Measurements from ENCODE around the gene IPO5. TPM values are rescaled to one million over a fixed set of nuclear protein-coding genes. Genes with fewer than 3 reads are reported as not detected.

IPO5 gene
- total RNA-seq, 1 experiment from 2014 or later = 301 TPM

DNA sequence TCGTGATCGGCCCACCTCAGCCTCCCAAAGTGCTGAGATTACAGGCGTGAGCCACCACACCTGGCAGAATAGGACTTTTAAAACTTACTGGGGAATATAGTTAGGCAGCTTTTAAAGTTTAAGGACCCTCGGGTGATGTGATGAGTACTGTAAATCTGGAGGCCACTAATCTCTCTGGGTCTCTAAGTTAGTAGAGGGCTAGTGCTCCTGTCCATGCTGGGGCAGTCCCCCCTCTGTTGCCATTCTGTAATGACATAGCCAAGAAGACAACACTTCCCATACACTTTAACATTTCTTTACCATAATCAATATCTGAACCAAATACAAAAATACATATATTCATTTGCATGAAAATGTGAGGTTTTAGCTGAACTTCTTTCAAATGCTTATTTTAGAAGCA is 65.7 kb downstream of the IPO5 start:
- Mint-ChIP-seq H3K27ac (no peak overlapping the region), H3K36me3 (peaks cover 70% of the 10 kb centered on the region)
- peak; percentile 56 for ATAC-seq

DNA sequence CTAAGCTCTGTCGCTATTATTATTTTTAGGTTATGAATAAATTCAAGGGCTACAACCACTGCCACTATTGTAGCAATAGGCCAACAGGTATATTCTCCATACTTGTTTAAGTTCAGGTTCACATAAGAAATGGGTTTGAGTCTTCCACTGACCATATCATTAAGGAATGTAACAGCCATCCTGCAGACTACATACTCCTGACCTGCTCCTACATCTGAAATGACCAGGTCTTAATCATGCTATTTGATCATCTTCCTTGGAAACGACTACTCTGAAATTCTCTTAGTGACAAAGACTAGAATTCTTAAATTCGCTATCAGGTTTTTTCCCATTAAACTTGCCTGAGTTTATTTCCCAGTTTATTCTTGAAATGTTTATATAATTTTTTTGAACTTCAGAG is 66.8 kb downstream of the IPO5 start:
- Mint-ChIP-seq H3K36me3 (peaks cover 62% of the 10 kb centered on the region), H3K27me3 (ENCODE audit: low read depth) (no peaks in the 10 kb centered on the region), H3K9me3 (no peaks in the 10 kb centered on the region), H3K27ac (no peak overlapping the region), H3K4me3 (no peak overlapping the region), H3K4me1 (peaks cover 14% of the 10 kb centered on the region; the same call in 1 of the 2 replicates)
- ATAC-seq (no peak), DNase-seq (ENCODE audit: low spot score) (no peak)
- ChIA-PET POLR2A (no interaction called here), CTCF (no interaction called here)
- no peak for TF ChIP-seq MXD4 (CRISPR knock-in tag; IDR thresholded peaks at IDR 0.05; ENCODE audit: borderline replicate concordance)
- TF ChIP-seq, protein P1, sequence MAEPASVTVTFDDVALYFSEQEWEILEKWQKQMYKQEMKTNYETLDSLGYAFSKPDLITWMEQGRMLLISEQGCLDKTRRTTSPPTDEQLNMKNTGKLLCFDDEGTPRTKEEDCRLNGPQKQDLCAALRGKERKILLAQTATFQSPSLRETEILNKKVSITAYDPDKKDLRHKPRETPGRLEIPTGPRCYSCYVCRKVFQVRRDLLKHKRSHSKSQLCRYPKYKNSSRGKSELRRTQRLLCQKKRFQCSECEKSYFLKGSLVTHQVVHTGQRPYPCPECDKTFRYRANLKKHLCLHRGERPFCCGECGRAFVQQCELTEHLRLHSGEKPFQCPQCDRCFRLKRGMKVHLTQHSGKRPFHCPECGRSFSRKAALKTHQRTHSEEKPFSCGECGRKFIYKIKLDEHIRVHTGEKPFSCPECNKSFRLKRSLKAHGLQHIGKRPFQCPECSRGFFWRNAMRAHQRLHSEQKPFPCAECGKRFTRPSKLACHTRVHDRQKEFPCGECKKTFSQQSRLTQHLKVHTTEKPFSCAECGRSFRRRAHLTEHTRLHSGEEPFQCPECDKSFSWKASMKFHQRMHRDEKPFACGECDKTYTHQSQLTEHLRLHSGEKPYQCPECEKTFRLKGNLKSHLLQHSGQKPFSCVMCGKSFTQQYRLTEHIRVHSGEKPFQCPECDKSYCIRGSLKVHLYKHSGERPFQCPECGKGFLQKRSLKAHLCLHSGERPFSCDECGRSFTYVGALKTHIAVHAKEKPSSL (CRISPR knock-in tag; conservative IDR thresholded peaks at IDR 0.05) = no peak
- TF ChIP-seq, protein P2, sequence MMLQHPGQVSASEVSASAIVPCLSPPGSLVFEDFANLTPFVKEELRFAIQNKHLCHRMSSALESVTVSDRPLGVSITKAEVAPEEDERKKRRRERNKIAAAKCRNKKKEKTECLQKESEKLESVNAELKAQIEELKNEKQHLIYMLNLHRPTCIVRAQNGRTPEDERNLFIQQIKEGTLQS (CRISPR knock-in tag; conservative IDR thresholded peaks at IDR 0.05) = no peak
- TF ChIP-seq PRRX2 (CRISPR knock-in tag; IDR thresholded peaks at IDR 0.05) = no peak

More for the DNA sequence above, 65.7 kb downstream of the IPO5 start:
- ChIA-PET CTCF (no interaction called here), POLR2A (no interaction called here)
- no peaks in the 10 kb centered on the region for H3K27me3 Mint-ChIP-seq (ENCODE audit: low read depth)
- H3K9me3 Mint-ChIP-seq = no peaks in the 10 kb centered on the region
- H3K4me1 Mint-ChIP-seq = peaks cover 14% of the 10 kb centered on the region; the same call in 1 of the 2 replicates
- H3K4me3 Mint-ChIP-seq = no peak overlapping the region
- TF ChIP-seq, protein P2 (CRISPR knock-in tag; conservative IDR thresholded peaks at IDR 0.05) = no peak
- TF ChIP-seq, protein P3, sequence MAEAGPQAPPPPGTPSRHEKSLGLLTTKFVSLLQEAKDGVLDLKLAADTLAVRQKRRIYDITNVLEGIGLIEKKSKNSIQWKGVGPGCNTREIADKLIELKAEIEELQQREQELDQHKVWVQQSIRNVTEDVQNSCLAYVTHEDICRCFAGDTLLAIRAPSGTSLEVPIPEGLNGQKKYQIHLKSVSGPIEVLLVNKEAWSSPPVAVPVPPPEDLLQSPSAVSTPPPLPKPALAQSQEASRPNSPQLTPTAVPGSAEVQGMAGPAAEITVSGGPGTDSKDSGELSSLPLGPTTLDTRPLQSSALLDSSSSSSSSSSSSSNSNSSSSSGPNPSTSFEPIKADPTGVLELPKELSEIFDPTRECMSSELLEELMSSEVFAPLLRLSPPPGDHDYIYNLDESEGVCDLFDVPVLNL (CRISPR knock-in tag; IDR thresholded peaks at IDR 0.05; ENCODE audit: borderline replicate concordance, low read depth) = no peak
- DNase-seq (ENCODE audit: low spot score) = no peak

DNA sequence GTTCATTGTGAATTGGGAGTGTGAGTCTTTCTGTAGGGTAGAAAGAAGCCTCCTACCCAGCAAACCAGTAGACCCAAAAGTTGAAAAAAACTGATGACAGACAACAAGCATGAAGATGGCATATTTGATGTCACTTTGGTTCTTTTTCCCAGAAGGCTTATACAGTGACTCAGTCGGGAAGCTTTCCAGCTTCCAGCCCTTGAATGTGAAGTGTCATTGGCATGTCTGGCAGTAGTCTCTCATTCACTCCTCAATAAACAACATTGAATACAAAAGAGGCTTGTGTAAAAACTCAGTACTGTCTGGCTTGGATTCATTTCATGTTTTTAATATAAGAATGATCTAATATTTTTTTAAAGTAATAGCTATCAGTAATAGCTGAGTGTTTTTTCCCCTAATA is 68.7 kb downstream of the IPO5 start:
- no peak for ATAC-seq
- TF ChIP-seq GTF2I (CRISPR knock-in tag; conservative IDR thresholded peaks at IDR 0.05) = no peak
- no peak for TF ChIP-seq OVOL2 (CRISPR knock-in tag; IDR thresholded peaks at IDR 0.05; ENCODE audit: borderline replicate concordance)
- no peak for TF ChIP-seq FOXK1 (CRISPR knock-in tag; IDR thresholded peaks at IDR 0.05)
- TF ChIP-seq NFE2L1 (CRISPR knock-in tag; IDR thresholded peaks at IDR 0.05) = no peak
- TF ChIP-seq, protein P4, sequence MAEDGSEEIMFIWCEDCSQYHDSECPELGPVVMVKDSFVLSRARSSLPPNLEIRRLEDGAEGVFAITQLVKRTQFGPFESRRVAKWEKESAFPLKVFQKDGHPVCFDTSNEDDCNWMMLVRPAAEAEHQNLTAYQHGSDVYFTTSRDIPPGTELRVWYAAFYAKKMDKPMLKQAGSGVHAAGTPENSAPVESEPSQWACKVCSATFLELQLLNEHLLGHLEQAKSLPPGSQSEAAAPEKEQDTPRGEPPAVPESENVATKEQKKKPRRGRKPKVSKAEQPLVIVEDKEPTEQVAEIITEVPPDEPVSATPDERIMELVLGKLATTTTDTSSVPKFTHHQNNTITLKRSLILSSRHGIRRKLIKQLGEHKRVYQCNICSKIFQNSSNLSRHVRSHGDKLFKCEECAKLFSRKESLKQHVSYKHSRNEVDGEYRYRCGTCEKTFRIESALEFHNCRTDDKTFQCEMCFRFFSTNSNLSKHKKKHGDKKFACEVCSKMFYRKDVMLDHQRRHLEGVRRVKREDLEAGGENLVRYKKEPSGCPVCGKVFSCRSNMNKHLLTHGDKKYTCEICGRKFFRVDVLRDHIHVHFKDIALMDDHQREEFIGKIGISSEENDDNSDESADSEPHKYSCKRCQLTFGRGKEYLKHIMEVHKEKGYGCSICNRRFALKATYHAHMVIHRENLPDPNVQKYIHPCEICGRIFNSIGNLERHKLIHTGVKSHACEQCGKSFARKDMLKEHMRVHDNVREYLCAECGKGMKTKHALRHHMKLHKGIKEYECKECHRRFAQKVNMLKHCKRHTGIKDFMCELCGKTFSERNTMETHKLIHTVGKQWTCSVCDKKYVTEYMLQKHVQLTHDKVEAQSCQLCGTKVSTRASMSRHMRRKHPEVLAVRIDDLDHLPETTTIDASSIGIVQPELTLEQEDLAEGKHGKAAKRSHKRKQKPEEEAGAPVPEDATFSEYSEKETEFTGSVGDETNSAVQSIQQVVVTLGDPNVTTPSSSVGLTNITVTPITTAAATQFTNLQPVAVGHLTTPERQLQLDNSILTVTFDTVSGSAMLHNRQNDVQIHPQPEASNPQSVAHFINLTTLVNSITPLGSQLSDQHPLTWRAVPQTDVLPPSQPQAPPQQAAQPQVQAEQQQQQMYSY (CRISPR knock-in tag; IDR thresholded peaks at IDR 0.05) = no peak
- TF ChIP-seq, protein P5, sequence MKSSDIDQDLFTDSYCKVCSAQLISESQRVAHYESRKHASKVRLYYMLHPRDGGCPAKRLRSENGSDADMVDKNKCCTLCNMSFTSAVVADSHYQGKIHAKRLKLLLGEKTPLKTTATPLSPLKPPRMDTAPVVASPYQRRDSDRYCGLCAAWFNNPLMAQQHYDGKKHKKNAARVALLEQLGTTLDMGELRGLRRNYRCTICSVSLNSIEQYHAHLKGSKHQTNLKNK (CRISPR knock-in tag; IDR thresholded peaks at IDR 0.05) = no peak
- TF ChIP-seq, protein P6, sequence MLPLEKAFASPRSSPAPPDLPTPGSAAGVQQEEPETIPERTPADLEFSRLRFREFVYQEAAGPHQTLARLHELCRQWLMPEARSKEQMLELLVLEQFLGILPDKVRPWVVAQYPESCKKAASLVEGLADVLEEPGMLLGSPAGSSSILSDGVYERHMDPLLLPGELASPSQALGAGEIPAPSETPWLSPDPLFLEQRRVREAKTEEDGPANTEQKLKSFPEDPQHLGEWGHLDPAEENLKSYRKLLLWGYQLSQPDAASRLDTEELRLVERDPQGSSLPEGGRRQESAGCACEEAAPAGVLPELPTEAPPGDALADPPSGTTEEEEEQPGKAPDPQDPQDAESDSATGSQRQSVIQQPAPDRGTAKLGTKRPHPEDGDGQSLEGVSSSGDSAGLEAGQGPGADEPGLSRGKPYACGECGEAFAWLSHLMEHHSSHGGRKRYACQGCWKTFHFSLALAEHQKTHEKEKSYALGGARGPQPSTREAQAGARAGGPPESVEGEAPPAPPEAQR (CRISPR knock-in tag; IDR thresholded peaks at IDR 0.05) = no peak
- TF ChIP-seq ZNF263 (CRISPR knock-in tag; IDR thresholded peaks at IDR 0.05; ENCODE audit: low read depth) = no peak
- no peak for TF ChIP-seq ZNF416 (CRISPR knock-in tag; IDR thresholded peaks at IDR 0.05)
- no peak for TF ChIP-seq IRF2 (CRISPR knock-in tag; IDR thresholded peaks at IDR 0.05; ENCODE audit: borderline replicate concordance, low read depth)
- TF ChIP-seq ZNF219 (CRISPR knock-in tag; IDR thresholded peaks at IDR 0.05; ENCODE audit: borderline replicate concordance) = no peak
- no peak for TF ChIP-seq ATF1 (CRISPR knock-in tag; IDR thresholded peaks at IDR 0.05)
- no peak for TF ChIP-seq MXD4 (CRISPR knock-in tag; IDR thresholded peaks at IDR 0.05; ENCODE audit: borderline replicate concordance)
- TF ChIP-seq, protein P7, sequence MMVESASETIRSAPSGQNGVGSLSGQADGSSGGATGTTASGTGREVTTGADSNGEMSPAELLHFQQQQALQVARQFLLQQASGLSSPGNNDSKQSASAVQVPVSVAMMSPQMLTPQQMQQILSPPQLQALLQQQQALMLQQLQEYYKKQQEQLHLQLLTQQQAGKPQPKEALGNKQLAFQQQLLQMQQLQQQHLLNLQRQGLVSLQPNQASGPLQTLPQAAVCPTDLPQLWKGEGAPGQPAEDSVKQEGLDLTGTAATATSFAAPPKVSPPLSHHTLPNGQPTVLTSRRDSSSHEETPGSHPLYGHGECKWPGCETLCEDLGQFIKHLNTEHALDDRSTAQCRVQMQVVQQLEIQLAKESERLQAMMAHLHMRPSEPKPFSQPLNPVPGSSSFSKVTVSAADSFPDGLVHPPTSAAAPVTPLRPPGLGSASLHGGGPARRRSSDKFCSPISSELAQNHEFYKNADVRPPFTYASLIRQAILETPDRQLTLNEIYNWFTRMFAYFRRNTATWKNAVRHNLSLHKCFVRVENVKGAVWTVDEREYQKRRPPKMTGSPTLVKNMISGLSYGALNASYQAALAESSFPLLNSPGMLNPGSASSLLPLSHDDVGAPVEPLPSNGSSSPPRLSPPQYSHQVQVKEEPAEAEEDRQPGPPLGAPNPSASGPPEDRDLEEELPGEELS (CRISPR knock-in tag; IDR thresholded peaks at IDR 0.05) = no peak
- no peak for TF ChIP-seq NR3C1 (CRISPR knock-in tag; conservative IDR thresholded peaks at IDR 0.05; ENCODE audit: low read depth)

More for the DNA sequence above, 68.7 kb downstream of the IPO5 start:
- no peak for DNase-seq (ENCODE audit: low spot score)
- POLR2A ChIA-PET = no interaction called here
- Mint-ChIP-seq H3K4me1 (peaks cover 25% of the 10 kb centered on the region), H3K9me3 (no peaks in the 10 kb centered on the region), H3K27ac (no peak overlapping the region), H3K27me3 (ENCODE audit: low read depth) (no peaks in the 10 kb centered on the region), H3K36me3 (peaks cover 50% of the 10 kb centered on the region), H3K4me3 (no peak overlapping the region)
- CTCF ChIA-PET = no interaction called here

All from WTC11 (cell line).